HG03103 (cell line): Measurements from ENCODE around the gene TRMT61A.
A peak's percentile ranks its signal among the peaks of the same experiment; 100 is the strongest.
"Not testable (repeated sequence)": the region's sequence is repeated elsewhere in the genome, so short reads cannot be mapped to it uniquely, and the experiment has no call there.

Experiments used
- ATAC-seq: cut with Tn5 transposase; IDR thresholded peaks from one replicate; pipeline ENCODE4 v1.9.1; 2021; ENCODE audit warnings: low read depth; ENCODE audit not compliant: unreplicated experiment

The TRMT61A gene

DNA sequence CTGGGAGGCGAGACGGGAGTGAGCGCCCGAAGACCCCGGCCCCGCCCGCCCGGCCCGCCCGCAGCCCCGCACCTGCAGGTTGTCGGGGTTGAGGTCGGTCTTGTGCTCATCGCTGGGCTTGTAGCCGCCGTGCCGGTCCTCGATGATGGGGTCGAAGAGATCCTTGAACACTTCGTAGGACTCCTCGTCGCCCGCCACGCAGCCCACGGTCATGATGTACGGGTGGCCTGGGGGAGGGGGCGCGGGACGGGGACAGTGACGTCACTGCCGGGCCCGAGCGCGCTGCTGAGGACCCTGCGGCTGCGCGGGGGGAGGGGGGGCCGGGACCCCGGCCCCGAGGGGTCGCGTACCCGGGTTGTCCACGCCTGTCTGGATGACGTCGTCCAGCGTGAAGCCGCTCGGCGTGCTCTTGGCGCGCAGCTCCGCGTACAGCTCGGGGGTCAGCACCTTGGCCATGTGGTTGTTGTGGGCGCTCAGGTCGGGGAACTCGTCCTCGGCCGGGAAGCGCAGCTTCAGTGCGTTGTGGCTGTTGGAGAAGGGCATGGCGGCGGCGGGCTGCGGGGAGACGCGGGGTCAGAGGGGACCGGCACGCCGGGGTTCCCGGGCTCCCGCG is 6.9 kb upstream of the TRMT61A start:
- ATAC-seq, result no peak

GRCh38 chr14:103522649-103523574 is 6.1 kb upstream of the TRMT61A start, which contains the start of gene CKB:
CKB (minus strand) TSS chr14:103522830; CDS start chr14:103522493, 337 bp downstream.
- no peak for ATAC-seq

DNA sequence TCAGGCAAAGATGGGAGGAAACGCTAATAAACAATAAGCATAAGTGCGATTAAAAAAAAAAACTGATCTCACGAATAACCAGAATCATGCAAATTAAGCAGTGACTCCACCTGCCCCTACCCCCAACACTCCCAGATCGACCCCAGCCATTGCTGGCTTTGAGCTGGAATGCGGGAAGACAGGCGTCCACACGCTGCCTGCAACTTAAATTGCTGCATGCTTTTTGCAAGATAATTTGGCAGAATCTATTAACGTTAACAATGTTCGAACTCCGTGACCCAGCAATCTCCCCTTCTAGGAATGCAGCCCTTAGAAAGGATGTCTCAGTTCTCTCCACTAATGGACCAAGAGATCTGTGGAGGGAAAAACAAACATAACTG is 5.4 kb upstream of the TRMT61A start:
- no peak for ATAC-seq

DNA sequence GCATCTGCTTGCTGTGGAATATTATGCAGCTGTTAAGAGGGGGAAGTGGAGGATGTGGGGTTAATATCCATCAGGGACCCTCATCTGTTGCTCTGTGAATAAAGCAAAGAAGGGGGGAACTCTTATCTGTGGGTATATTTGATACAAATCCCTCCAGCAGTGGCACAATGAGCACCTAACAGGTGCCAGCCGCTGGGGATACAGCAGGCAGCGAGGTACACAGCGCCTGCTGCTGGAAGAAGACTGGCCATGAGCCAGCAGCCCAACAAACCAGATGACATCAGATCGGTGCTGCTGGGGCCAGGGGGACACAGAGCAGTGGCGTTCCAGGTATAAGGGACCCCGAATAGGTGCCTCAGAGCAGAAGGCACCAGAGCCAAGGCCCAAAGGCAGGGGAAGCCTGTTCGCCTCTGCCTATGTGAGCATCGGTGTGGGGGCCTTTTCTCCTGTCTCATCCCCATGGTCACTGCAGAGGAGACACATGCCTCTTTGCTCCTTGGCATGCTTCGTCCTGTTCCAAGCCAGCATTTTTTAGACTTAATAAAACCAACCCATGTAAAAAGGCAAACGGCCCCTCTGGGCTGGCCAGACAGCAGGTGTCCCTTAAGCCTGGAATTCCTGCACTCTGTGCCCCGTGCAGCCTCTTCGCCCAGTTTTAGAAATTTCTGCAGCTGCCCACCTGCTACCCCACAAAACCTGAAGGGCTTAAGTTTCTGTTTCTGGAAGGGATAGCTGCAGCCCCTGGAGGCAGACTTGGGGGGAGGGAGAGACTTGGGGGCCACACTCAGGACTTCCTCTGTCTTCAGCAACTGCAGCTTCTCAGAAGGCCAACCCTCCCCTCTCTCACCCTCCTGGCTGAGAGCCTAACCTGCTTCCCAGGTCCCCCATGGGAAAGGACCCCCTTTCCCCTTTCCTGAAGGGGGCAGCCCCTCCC is 4.7 kb upstream of the TRMT61A start:
- ATAC-seq, result no peak

- ATAC-seq, result not testable (repeated sequence)
Measured at GRCh38 chr14:103525430-103526246, 3.4 kb upstream of the TRMT61A start.

GRCh38 chr14:103526247-103526913 is 2.6 kb upstream of the TRMT61A start:
- no peak for ATAC-seq

DNA sequence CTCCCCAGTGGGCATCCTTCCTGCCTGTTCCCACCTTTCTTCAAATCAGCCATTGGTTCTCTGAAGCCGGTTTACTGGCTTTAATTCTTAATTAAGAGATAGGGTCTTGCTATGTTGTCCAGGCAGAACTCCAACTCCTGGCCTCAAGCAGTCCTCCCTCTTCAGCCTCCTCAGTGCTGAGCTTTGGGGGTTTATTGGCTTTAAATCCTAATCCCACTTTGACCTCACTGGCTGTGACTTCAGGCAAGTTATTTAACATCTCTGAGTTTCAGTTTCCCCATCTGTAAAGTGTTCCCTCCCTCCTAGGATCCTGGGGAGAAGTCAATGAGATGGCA is 2.1 kb upstream of the TRMT61A start:
- ATAC-seq, result no peak

DNA sequence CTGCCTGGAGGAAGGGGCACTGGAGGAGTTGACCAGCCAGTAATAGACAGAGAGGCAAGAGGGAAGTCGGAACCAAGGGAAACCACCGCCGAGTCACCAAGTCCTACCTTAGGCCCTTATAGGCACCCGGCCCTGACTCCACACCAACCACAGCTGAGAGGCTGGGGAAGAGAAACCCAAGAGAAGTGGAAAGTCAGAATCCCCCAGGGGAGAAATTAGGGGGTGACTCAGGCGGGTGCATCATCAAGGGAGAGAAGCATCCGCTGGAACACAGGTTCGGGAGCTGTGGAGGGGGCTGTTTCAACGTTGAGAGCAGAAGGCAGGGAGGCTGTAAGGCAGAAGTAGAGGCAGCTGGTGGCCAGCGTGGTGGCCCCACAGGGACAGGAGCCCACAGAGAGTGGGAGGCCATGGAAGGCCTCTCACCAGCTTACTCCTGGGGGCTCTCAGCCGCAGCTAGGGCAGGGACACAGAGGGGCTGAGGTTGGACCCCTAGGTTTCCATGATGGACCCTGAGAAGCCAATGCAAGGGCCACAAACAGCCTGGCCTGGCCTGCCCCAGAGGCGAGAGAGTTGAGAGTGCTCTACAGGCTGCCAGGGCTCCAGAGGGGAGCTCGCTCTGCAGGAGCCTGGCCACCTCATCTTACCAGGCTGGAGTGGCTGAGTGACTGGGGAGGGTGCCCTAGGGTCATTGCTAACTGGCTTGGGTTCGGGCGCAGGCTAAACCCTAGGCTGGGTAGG is 1.4 kb upstream of the TRMT61A start:
- ATAC-seq, result no peak

GRCh38 chr14:103528146-103528586 is 830 bp upstream of the TRMT61A start:
- ATAC-seq, result no peak

DNA sequence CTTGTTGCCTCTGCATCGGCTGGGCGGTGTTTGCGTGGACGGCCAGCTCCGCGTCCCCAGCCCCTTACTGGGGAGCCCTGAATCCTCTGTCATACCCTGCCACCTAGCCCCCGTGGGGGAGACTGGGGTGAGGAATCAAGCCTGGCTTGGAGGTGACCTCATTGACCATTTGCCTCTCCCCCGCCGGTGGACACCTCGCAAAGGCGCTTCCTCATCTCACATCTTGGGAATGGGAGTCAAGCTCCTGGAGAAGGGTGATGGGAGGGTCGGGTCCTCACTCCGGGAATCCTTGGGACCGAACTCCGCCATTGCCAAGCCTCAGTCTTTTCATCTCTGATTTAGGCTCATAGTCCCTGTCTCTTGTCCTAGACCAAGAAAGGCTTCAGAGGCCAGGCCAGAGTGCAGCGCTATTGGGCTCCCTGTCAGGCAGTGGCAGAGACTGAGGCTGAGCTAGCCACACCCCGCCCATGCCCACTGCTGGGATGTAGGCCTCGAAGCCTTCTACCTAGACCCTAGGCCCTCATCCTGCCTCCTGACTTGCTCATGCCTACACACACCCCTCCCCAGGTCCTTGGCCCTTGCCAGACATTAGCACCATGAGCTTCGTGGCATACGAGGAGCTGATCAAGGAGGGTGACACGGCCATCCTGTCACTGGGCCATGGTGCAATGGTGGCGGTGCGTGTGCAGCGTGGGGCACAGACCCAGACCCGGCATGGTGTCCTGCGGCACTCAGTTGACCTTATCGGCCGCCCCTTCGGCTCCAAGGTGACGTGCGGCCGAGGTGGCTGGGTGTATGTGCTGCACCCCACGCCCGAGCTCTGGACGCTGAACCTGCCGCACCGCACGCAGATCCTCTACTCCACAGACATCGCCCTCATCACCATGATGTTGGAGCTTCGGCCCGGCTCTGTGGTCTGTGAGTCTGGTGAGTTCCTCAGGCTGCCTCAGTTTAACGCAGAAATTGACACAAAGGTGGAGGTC is 678 bp downstream of the TRMT61A start:
- ATAC-seq, result peak; percentile 15

DNA sequence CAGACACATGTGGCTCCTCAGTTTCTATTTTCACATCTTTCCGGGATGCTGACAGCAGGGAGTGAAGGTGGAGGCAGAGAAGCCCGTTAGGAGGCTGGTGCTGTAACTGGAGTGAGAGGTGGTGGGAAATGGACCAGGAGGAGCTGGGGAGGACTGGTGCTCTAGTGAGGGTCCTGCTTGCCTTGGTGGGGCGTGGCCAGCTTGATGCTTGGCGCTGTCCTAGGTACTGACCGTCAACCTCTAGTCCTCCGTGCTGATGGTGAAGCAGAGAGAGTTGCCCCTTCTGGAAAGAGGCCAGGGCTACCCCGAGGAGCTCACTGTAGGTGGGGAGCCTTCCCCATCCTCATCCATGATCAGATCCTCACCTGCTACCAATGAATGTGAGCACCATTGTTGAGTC is 1.4 kb downstream of the TRMT61A start:
- ATAC-seq, result no peak

- no peak for ATAC-seq
Measured at GRCh38 chr14:103530831-103531230, 1.8 kb downstream of the TRMT61A start.

- no peak for ATAC-seq
Measured at GRCh38 chr14:103531421-103532215, 2.6 kb downstream of the TRMT61A start.

GRCh38 chr14:103532216-103533136 is 3.5 kb downstream of the TRMT61A start:
- no peak for ATAC-seq

DNA sequence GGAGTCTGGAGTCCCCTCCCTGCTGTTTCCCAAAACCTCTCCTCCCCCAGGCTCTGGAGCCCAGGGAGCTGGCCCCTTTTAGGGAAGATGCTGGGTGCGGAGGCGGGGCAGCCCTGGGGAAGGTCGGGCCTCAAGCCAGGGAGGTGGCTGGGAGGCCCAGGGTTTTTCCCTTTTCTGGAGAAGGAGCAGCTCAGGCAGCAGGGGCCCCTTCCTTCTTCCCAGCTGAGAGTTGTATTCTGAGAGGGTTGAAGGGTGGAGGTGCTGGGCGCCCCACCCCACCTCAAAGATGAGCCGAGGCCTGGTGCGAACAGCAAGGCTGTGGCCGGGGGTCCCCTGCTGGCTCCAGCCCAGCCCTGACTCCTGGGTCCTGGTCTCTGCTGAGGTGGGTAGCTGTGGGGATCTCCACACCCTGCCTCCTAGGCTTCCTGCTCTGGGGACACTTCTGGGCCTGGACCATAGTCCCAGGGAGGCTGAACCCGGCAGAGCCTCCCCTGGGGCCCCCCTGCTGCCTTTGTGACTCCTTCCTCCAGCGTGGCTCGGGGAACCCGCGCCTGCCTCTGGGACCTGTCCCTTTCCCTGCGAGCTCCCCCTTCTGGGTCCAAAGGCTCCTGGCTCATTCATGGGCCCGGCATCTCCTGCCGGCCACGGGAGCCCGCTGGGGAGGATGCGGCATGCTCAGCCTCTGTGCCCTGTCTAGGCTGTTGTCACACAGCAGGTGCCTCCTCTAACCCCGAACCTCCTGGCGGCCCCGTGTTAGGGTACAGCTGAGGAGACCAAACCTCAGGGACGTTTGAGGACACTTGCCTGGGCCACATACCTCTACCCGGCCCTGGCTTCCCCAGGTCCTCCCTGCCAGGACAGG is 4.4 kb downstream of the TRMT61A start:
- ATAC-seq, result no peak
